Body of pancreas (tissue), 4 donors: ENCODE data around the gene SYNE3.

Experiments used
- CTCF ChIP-seq, 7 experiments: fragments of 450-650 bp in 4 of 7; fragments of 200-600 bp in 3 of 7; sonication (generic) in 3 of 7; IDR thresholded peaks; one replicate each; pipeline ENCODE4 v1.5.1; 2016 to 2019; ENCODE audit warnings: antibody characterized with exemption in 7 of 7
- POLR2A ChIP-seq, 3 donors: fragments of 450-650 bp; IDR thresholded peaks; one replicate each; pipeline ENCODE4 v1.6.1; 2016; ENCODE audit warnings: antibody characterized with exemption in 3 of 3, mild to moderate bottlenecking in 2 of 3

GRCh38 chr14:95547272-95547625, 30.8 kb upstream of the SYNE3 start:
- TF ChIP-seq CTCF (IDR thresholded peaks at IDR 0.05) = no peak
- no peak for TF ChIP-seq POLR2A (IDR thresholded peaks at IDR 0.05)
